Spleen (tissue), 11 donors: ENCODE results near the gene PLAU. TPM values are rescaled to one million over a fixed set of nuclear protein-coding genes. Genes with fewer than 3 reads are reported as not detected.
A peak's percentile ranks its signal among the peaks of the same experiment; 100 is the strongest.

Source experiments
- DNase-seq: peaks from one replicate; pipeline ENCODE4 v3.0.0-alpha.2; 2020
- H3K27ac ChIP-seq, 8 donors: fragments of 200-600 bp; sonication (generic) in 7 of 8; 1 replicate in 4 of 8; 2 replicates in 4 of 8; pipeline versions ENCODE4 v1.5.0 to v1.8.0; 2016 to 2021; ENCODE audit warnings: inconsistent platforms in 4 of 8, mild to moderate bottlenecking in 4 of 8, moderate library complexity in 1 of 8
- H3K27me3 ChIP-seq, 7 donors: fragments of 200-600 bp; sonication (generic) in 6 of 7; replicated peaks in 1 of 7; 1 replicate in 4 of 7; 2 replicates in 3 of 7; pipeline versions ENCODE4 v1.5.0 to v1.8.0; 2016 to 2021; ENCODE audit warnings: inconsistent platforms in 3 of 7, mild to moderate bottlenecking in 1 of 7
- H3K36me3 ChIP-seq, 6 donors: fragments of 200-600 bp; sonication (generic) in 5 of 6; 1 replicate in 4 of 6; 2 replicates in 2 of 6; pipeline versions ENCODE4 v1.5.0 to v1.8.0; 2016 to 2021; ENCODE audit warnings: inconsistent platforms in 2 of 6
- H3K4me1 ChIP-seq, 6 donors: fragments of 200-600 bp; sonication (generic) in 5 of 6; 1 replicate in 3 of 6; 2 replicates in 3 of 6; pipeline versions ENCODE4 v1.5.0 to v1.8.0; 2016 to 2021; ENCODE audit warnings: inconsistent platforms in 3 of 6
- H3K4me3 ChIP-seq, 8 donors: fragments of 200-600 bp; sonication (generic) in 7 of 8; 1 replicate in 4 of 8; 2 replicates in 4 of 8; pipeline versions ENCODE4 v1.5.0 to v1.8.0; 2016 to 2021; ENCODE audit warnings: inconsistent platforms in 4 of 8, mild to moderate bottlenecking in 4 of 8, moderate library complexity in 2 of 8
- H3K9me3 ChIP-seq, 8 donors: fragments of 200-600 bp; sonication (generic) in 7 of 8; 1 replicate in 4 of 8; 2 replicates in 4 of 8; pipeline versions ENCODE4 v1.5.0 to v1.8.0; 2016 to 2021; ENCODE audit warnings: inconsistent platforms in 4 of 8
- POLR2A ChIP-seq, 3 donors: fragments of 450-650 bp; IDR thresholded peaks; one replicate each; pipeline ENCODE4 v1.5.1; 2017; ENCODE audit warnings: antibody characterized with exemption in 3 of 3, mild to moderate bottlenecking in 1 of 3
- POLR2AphosphoS5 ChIP-seq, 3 donors: sonication (generic); formaldehyde crosslinking; IDR thresholded peaks; one replicate each; pipeline ENCODE4 v1.5.1; 2017; ENCODE audit warnings: antibody characterized with exemption in 3 of 3
- WGBS, 5 donors: extraction: QIAGEN DNeasy Blood & Tissue Kit in 3 of 5; methylation state at CpG; one replicate each; pipeline versions ENCODE4 v1.1.5 to v1.1.7; 2013 to 2018; 5-methylcytosine and 5-hydroxymethylcytosine counted together
- intact Hi-C: fragments of 100-400 bp; cut with DNase I; formaldehyde crosslinking; loops from one replicate; pipeline ENCODE4 v1.15.0; 2023; ENCODE audit warnings: low total_unique reads
- polyA plus RNA-seq, 3 donors: library from polyadenylated mRNA; stranded (reverse); fragments of 200-250 nt; gene quantifications; one replicate each; pipeline ENCODE4 v1.2.1, GENCODE V29; 2013
- total RNA-seq, 7 donors: library from RNA; depleted of rRNA in 3 of 7; stranded (reverse); fragments of >200 nt in 3 of 7; fragmentation: NEBNext Ultra II Directional in 4 of 7; extraction: Animal tissue kit (Norgen Biotek cat#: 25700) in 4 of 7; gene quantifications; one replicate each; pipeline versions ENCODE4 v1.1.0 to v1.2.1, GENCODE V29; 2016 to 2021
- TF ChIP-seq, protein P1 (sequence below), 11 experiments: fragments of 200-600 bp in 7 of 11; fragments of 450-650 bp in 4 of 11; sonication (generic) in 4 of 11; IDR thresholded peaks in 8 of 11; conservative IDR thresholded peaks in 3 of 11; 1 replicate in 7 of 11; 2 replicates in 4 of 11; pipeline versions ENCODE4 v1.4.0 to v1.8.0; 2016 to 2021; ENCODE audit warnings: antibody characterized with exemption in 11 of 11, inconsistent platforms in 4 of 11, mild to moderate bottlenecking in 1 of 11
- donor health status: healthy with polysubstance abuse.
- donor health status: DM: no; HTN: no; CAD: no; lungs with moderate emphysema.
- donor health status: DM: no; HTN: no; CAD: no.
- donor health status: Bipolar disorder and iron deficiency.
- donor health status: healthy.
- donor health status: DM: no; HTN: no; CAD: no.
- donor health status: DM: yes; HTN: yes; CAD: no.

PLAU gene
- total and polyA plus RNA-seq, 10 donors = 9.6 to 95.0 (median 30.3) TPM

DNA sequence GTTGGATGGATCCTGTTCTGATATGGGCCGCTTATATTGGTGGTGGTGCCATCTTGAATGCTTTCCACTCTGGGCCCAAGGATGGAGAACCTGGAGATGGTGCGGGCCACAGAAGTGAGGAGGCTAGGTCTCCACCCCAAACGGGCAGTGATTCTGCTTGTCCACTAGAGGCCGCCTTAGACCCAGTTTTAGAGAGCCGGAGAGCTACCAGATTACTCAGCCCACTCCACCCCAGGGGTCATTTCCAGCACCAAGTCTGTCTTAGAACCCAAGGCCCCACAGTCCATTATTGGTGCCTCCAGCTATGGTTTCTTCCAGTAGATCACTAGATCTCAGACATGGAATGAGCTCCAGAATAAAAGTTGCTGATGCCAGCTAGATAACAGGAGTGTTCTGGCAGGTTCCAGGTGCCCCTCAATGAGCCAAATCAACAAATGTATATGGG lies 24.8 kb upstream of the PLAU start:
- peak overlapping the region in 4 of 8 donors; percentile 52 to 68 (median 65) for H3K27ac ChIP-seq
- peak; percentile 85 for DNase-seq

DNA sequence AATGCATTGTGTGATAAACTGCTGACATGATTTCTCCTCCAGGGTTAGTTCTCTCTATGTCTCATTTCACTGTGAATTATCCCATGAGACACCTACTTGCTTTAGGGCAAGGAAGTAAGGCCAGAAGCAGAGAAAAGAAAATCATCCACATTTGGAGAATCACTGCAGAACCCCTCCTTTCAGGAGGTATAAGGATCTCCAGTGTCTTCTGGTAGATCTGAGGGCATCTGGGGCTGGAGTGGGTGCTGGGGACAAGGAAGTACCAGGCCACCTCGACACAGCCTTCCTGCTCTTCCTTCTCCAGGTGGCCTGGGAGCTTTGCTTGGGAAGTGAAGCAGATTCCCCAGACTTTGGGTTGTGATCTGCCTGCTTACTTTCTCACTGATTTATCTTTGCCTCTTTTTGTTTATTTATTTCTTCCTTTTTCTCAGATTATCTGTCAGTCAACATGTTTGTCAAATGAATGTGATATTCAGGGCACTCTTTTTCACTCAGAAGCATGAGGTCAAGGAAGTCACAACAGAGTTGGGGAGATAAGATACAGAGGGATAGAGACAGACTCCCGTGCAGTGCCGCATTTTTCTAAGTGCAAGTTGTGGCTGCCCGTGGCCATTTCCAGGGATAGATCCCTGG lies 24.2 kb upstream of the PLAU start:
- no peak for DNase-seq
- H3K27ac ChIP-seq = peak overlapping the region in 6 of 8 donors; percentile 14 to 68 (median 60)
- H3K4me1 ChIP-seq = peaks cover 3 to 35% (median 13%) of the 10 kb centered on the region in 6 donors
- intact Hi-C loops = loop anchor here (5.0 kb wide), 2 partner anchors 51 to 196 kb away; no protein-coding TSS in a partner anchor
- no peaks in the 10 kb centered on the region for H3K36me3 ChIP-seq
- no peaks in the 10 kb centered on the region for H3K27me3 ChIP-seq
- TF ChIP-seq, protein P1, sequence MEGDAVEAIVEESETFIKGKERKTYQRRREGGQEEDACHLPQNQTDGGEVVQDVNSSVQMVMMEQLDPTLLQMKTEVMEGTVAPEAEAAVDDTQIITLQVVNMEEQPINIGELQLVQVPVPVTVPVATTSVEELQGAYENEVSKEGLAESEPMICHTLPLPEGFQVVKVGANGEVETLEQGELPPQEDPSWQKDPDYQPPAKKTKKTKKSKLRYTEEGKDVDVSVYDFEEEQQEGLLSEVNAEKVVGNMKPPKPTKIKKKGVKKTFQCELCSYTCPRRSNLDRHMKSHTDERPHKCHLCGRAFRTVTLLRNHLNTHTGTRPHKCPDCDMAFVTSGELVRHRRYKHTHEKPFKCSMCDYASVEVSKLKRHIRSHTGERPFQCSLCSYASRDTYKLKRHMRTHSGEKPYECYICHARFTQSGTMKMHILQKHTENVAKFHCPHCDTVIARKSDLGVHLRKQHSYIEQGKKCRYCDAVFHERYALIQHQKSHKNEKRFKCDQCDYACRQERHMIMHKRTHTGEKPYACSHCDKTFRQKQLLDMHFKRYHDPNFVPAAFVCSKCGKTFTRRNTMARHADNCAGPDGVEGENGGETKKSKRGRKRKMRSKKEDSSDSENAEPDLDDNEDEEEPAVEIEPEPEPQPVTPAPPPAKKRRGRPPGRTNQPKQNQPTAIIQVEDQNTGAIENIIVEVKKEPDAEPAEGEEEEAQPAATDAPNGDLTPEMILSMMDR (IDR thresholded peaks at IDR 0.05 in 8 of 11, conservative IDR thresholded peaks at IDR 0.05 in 3 of 11) = no peak
- no peak for TF ChIP-seq POLR2AphosphoS5 (IDR thresholded peaks at IDR 0.05)
- TF ChIP-seq POLR2A (IDR thresholded peaks at IDR 0.05) = no peak
- 49 to 74% (median 66%) methylated on average over 4 of the region's 4 CpGs for WGBS, 5 donors
- H3K9me3 ChIP-seq = no peaks in the 10 kb centered on the region
- no peak overlapping the region for H3K4me3 ChIP-seq

More for the DNA sequence above, 24.8 kb upstream of the PLAU start:
- no peak overlapping the region for H3K4me3 ChIP-seq
- WGBS, 5 donors = 0 to 5% (median 3%) methylated on average over 4 to 5 of the region's 5 CpGs
- H3K36me3 ChIP-seq = no peaks in the 10 kb centered on the region
- H3K27me3 ChIP-seq = no peaks in the 10 kb centered on the region
- intact Hi-C loops = loop anchor here (5.0 kb wide), 2 partner anchors 51 to 196 kb away; no protein-coding TSS in a partner anchor
- peaks cover 3 to 35% (median 13%) of the 10 kb centered on the region in 6 donors for H3K4me1 ChIP-seq
- TF ChIP-seq POLR2AphosphoS5 (IDR thresholded peaks at IDR 0.05) = peak in 1 of 3 donors; percentile 13
- TF ChIP-seq, protein P1 (IDR thresholded peaks at IDR 0.05 in 8 of 11, conservative IDR thresholded peaks at IDR 0.05 in 3 of 11) = peak; percentile 79 to 94 (median 88)
- TF ChIP-seq POLR2A (IDR thresholded peaks at IDR 0.05) = no peak
- no peaks in the 10 kb centered on the region for H3K9me3 ChIP-seq

GRCh38 chr10:73887294-73888039 lies 23.5 kb upstream of the PLAU start:
- DNase-seq = no peak
- Histone ChIP-seq H3K4me1 (peaks cover 3 to 35% (median 13%) of the 10 kb centered on the region in 6 donors), H3K27ac (peak overlapping the region in 6 of 8 donors; percentile 14 to 68 (median 60)), H3K4me3 (no peak overlapping the region), H3K36me3 (no peaks in the 10 kb centered on the region), H3K9me3 (no peaks in the 10 kb centered on the region), H3K27me3 (no peaks in the 10 kb centered on the region)
- intact Hi-C loops = loop anchor here (5.0 kb wide), 2 partner anchors 50 to 195 kb away; no protein-coding TSS in a partner anchor
- 68 to 79% (median 73%) methylated on average over 10 to 12 of the region's 12 CpGs for WGBS, 5 donors
- no peak for TF ChIP-seq POLR2A (IDR thresholded peaks at IDR 0.05)
- peak in 1 of 3 donors; percentile 34 for TF ChIP-seq POLR2AphosphoS5 (IDR thresholded peaks at IDR 0.05)

DNA sequence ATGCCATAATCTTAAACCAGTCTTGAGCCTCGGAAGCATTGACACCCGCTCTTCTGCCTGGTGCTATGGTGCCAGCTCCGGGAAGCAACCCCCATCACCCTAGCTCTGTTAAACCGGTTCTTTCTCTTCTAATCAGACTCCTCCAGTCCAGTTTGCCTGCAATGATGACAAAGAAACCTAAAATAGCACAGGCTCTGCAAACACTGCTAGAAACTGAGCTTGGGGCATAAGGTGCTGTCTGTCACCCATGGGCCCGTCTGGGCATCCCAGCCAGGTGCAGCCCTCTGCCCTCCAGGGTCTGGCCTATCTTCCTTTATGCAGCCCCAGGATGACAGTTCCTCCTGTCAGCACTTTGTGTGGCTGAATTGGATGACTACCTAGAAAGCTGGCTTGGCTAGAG lies 22.4 kb upstream of the PLAU start:
- Histone ChIP-seq H3K4me1 (peaks cover 3 to 35% (median 13%) of the 10 kb centered on the region in 6 donors), H3K9me3 (no peaks in the 10 kb centered on the region), H3K27ac (peak overlapping the region in 5 of 8 donors; percentile 14 to 68 (median 52)), H3K36me3 (no peaks in the 10 kb centered on the region), H3K4me3 (no peak overlapping the region), H3K27me3 (no peaks in the 10 kb centered on the region)
- TF ChIP-seq POLR2A (IDR thresholded peaks at IDR 0.05) (no peak), POLR2AphosphoS5 (IDR thresholded peaks at IDR 0.05) (no peak)
- TF ChIP-seq, protein P1 (IDR thresholded peaks at IDR 0.05 in 8 of 11, conservative IDR thresholded peaks at IDR 0.05 in 3 of 11) = no peak
- no peak for DNase-seq
- WGBS, 5 donors = 77 to 94% (median 87%) methylated on average over 5 of the region's 5 CpGs
- intact Hi-C loops = loop anchor here (5.0 kb wide), 2 partner anchors 49 to 194 kb away; no protein-coding TSS in a partner anchor
